ENCODE results near the gene RHOXF1. TPM values are rescaled to one million over a fixed set of nuclear protein-coding genes. Genes with fewer than 3 reads are reported as not detected.
A peak's percentile ranks its signal among the peaks of the same experiment; 100 is the strongest.
"Not testable (repeated sequence)": the region's sequence is repeated elsewhere in the genome, so short reads cannot be mapped to it uniquely, and the experiment has no call there.

The RHOXF1 gene
- total RNA-seq, 1 experiment from 2014 or later, result not detected

DNA sequence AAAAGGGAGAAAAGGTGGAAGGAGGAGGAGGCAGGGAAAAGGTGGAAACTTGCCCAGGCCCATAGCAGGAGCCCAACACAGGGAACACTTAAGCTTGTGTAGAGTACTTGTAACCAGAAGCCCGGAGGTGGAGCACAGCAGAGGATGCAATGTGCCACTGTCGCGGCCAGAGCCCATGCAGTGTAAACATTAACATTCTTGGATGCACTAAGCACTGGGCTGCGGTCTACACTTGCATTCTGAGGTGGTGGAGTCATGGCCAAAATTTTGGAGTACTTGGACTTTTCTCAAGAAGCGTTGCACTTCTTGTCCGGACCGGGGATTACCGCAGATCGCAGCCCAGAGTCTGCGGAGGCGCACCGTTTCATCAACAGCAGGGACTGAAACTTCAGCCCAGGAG lies 4.5 kb upstream of the RHOXF1 start:
- Histone ChIP-seq H3K27me3 (peaks cover 11% of the 10 kb centered on the region), H3K4me3 (no peak overlapping the region), H3K36me3 (no peaks in the 10 kb centered on the region), H3K4me1 (no peaks in the 10 kb centered on the region), H3K27ac (no peak overlapping the region), H3K9me3 (replicated peaks) (no peaks in the 10 kb centered on the region)
- DNase-seq, result no peak

DNA sequence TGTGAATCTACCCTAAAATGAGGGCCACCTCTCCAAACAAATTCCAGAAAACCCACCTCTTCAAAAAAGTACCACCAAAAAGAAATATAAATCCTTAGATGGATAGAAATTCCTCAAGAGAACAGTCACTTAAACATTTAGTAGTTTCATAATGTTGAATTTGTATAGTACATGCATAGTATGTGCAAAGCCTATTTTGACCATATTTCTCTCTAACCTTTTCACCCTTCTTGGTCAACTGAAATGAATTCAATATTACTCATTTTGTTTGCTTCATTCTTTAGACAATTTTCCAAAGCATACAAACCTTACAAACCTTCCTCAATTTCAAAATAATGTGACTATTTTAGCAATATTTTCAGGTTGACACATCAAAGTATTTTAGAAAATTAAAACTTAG lies 4.1 kb downstream of the RHOXF1 start:
- no peak for DNase-seq
- no peaks in the 10 kb centered on the region for H3K4me1 ChIP-seq
- no peaks in the 10 kb centered on the region for H3K9me3 ChIP-seq (replicated peaks)
- no peak overlapping the region for H3K4me3 ChIP-seq
- H3K36me3 ChIP-seq, result no peaks in the 10 kb centered on the region
- H3K27ac ChIP-seq, result no peak overlapping the region
- no peaks in the 10 kb centered on the region; the same call in 1 of the 2 replicates for H3K27me3 ChIP-seq

DNA sequence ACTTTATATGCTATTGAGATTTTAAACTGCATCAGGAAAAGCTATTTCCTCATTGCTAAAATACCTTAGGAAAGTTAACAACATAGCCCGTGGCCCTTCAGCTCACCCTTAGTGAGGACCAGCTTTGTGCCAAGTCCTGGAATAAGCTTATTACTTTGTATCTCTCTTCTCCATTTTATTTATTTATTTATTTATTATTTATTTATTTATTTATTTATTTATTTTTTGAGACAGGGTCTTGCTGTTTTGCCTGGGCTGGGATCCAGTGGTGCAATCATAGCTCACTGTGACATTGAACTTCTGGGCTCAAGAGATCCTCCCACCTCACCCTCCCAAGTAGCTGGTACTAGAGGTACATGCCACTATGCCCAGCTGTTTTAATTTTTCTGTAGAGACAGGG lies 6.3 kb downstream of the RHOXF1 start:
- Histone ChIP-seq H3K4me3 (no peak overlapping the region), H3K36me3 (no peaks in the 10 kb centered on the region), H3K27me3 (no peaks in the 10 kb centered on the region; the same call in 1 of the 2 replicates), H3K9me3 (replicated peaks) (no peaks in the 10 kb centered on the region; the same call in 1 of the 2 replicates), H3K4me1 (no peaks in the 10 kb centered on the region), H3K27ac (no peak overlapping the region)
- DNase-seq, result no peak

GRCh38 chrX:120104707-120105106 lies 11.0 kb downstream of the RHOXF1 start:
- H3K9me3 ChIP-seq (replicated peaks); H3K27me3 ChIP-seq; H3K36me3 ChIP-seq; H3K4me3 ChIP-seq; H3K4me1 ChIP-seq; DNase-seq; H3K27ac ChIP-seq: not testable (repeated sequence)

- not testable (repeated sequence) for DNase-seq; H3K9me3 ChIP-seq (replicated peaks); H3K27ac ChIP-seq; H3K4me3 ChIP-seq; H3K27me3 ChIP-seq; H3K36me3 ChIP-seq; H3K4me1 ChIP-seq
Measured at GRCh38 chrX:120101057-120101456, 14.7 kb downstream of the RHOXF1 start.

GRCh38 chrX:120090208-120090607 lies 25.5 kb downstream of the RHOXF1 start:
- H3K9me3 ChIP-seq (replicated peaks), result no peaks in the 10 kb centered on the region; the same call in 1 of the 2 replicates
- H3K4me1 ChIP-seq, result no peaks in the 10 kb centered on the region
- no peak overlapping the region for H3K4me3 ChIP-seq
- H3K27ac ChIP-seq, result no peak overlapping the region
- peaks cover 24% of the 10 kb centered on the region for H3K27me3 ChIP-seq
- no peak for DNase-seq
- H3K36me3 ChIP-seq, result no peaks in the 10 kb centered on the region

DNA sequence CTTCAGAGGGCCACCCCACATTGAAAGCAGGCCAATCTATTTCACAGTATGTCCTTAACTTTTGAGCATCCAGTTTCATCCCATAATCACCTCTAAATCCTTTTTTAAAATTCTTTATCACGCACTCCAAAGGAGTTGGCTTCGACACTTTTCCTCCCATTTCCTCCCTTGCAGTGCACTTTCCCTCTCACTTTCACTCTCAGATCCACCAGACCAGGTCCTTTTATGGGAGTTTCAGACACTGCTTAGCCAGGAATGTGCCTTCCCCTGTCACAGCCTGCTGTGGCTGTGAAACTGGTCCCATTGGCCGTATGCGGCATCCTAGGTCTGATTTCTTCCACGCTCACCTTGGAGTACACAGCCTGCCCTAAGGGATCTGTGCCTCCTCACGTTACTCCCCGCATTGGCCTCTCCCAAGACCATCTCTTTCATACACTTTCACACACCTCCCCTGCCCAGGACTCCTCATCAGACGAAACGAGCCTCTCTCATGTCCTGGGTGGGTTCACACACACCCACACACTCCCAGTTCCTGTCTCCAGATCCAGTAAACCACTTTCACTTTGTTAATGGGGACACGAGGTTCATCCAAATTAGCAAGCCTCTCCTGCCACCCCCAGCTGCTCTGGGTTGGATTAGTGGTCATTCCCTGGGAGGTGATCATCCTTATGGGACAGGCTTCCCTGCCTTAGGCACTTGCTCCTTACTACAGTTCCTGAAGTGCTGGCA lies 28.3 kb downstream of the RHOXF1 start:
- H3K4me1 ChIP-seq, result no peaks in the 10 kb centered on the region
- DNase-seq, result peak in 1 of 2 experiments; percentile 14
- peaks cover 15% of the 10 kb centered on the region for H3K27me3 ChIP-seq
- H3K9me3 ChIP-seq (replicated peaks), result no peaks in the 10 kb centered on the region
- no peak overlapping the region for H3K4me3 ChIP-seq
- no peaks in the 10 kb centered on the region for H3K36me3 ChIP-seq
- H3K27ac ChIP-seq, result no peak overlapping the region

DNA sequence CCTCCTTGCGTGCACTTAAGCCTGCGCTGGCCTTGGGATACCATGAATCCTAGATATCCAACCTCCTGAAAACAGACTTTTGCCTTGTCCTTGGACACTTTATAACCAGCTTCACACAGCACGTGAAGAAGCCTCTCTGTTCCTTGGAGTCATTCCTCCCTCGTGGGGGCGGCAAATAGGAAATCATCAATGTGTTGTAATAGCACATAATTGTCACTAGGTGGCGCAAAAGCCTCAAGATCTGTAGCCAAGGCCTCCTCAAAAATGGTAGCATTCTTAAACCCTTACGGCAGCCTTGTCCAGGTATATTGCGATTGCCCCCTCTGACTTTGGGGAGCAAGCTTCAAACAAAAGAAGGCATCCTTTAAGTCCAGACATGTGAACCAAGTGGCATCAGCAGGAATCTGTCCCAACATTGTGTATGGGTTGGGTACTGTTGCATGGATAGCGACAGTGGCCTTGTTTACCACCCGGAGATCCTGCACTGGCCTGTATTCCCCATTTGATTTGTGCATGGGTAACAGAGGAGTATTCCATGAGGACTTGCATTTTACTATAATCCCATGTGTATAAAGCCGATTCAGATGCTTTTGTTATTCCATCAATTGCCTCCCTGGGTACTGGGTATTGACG lies 30.0 kb downstream of the RHOXF1 start:
- DNase-seq; H3K4me3 ChIP-seq; H3K27ac ChIP-seq; H3K9me3 ChIP-seq (replicated peaks); H3K36me3 ChIP-seq; H3K4me1 ChIP-seq: not testable (repeated sequence)
- peaks cover 12% of the 10 kb centered on the region for H3K27me3 ChIP-seq

DNA sequence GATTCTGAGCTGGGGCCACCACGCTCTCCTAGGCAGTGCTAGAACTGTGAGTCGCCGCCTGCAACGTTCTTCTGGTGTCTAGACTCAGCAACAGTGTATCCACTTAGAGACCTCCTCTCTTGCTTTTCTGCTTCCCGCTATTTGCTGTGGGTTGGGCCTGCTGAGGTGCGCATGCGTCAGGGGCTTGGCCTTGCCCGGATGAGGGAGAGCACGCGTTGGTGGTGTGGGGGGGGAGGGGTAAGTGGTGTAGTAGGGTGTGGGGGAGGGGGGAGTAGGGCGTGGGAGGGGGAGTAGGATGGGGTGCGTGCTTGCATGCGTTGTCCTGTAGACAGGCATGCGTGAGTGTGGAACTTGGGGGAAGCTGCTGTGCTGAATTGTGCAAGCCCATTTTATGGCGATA lies 38.1 kb downstream of the RHOXF1 start, which contains the start of gene RHOXF2B:
RHOXF2B (minus strand) TSS at position 101 of the 400 bp plus-strand sequence. CDS start 138 bp downstream, outside the sequence.
- H3K4me1 ChIP-seq; DNase-seq; H3K27me3 ChIP-seq; H3K4me3 ChIP-seq; H3K9me3 ChIP-seq (replicated peaks); H3K27ac ChIP-seq; H3K36me3 ChIP-seq: not testable (repeated sequence)

DNA sequence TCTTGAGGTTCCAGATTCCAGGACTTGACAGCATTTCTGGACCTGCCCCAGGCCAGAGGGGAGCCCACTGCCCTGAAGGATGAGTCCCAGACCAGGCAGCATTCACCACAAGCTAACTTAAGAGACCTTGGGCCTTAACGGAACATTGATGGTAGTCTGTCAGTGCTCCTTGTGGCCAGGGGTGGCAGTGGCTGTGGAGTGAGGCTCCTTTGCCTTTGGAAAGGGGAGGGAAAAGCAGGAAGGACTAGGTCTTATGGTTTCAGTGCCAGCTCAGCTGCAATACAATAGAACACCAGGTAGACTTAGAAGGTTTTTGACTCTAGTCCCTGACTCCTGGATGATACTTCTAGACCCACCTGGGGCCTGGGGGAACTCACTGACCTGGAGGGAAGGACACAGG lies 49.5 kb downstream of the RHOXF1 start:
- not testable (repeated sequence) for DNase-seq

More for the DNA sequence above, 49.5 kb downstream of the RHOXF1 start:
- H3K4me3 ChIP-seq; H3K27me3 ChIP-seq; H3K4me1 ChIP-seq; H3K36me3 ChIP-seq; H3K27ac ChIP-seq; H3K9me3 ChIP-seq (replicated peaks): not testable (repeated sequence)

Other genes with a start within 250 kb of the RHOXF1 start
- gene RNF113A, start 244.2 kb downstream of the RHOXF1 start, total RNA-seq (2014; rRNA removed; shearing (Covaris generic)), result 48.5 and 51.9 TPM in 2 replicates
- gene NDUFA1, start 244.1 kb downstream of the RHOXF1 start, total RNA-seq (2014; rRNA removed; shearing (Covaris generic)), result 278 and 293 TPM in 2 replicates
- not detected in 2 replicates for gene AKAP14, start 220.0 kb downstream of the RHOXF1 start, total RNA-seq (2014; rRNA removed; shearing (Covaris generic))
- gene NKAP, start 172.2 kb downstream of the RHOXF1 start, total RNA-seq (2014; rRNA removed; shearing (Covaris generic)), result 14.2 and 15.3 TPM in 2 replicates
- gene RHOXF2B, start 38.2 kb downstream of the RHOXF1 start, total RNA-seq (2014; rRNA removed; shearing (Covaris generic)), result not detected in 2 replicates
- not detected in 2 replicates for gene RHOXF2, start 42.7 kb upstream of the RHOXF1 start, total RNA-seq (2014; rRNA removed; shearing (Covaris generic))
- 63.9 and 70.5 TPM in 2 replicates for gene ZBTB33, start 134.9 kb upstream of the RHOXF1 start, total RNA-seq (2014; rRNA removed; shearing (Covaris generic))
- 0.06 TPM in 1 of 2 replicates, not detected in the other for gene TMEM255A, start 195.5 kb upstream of the RHOXF1 start, total RNA-seq (2014; rRNA removed; shearing (Covaris generic))
- not detected in 2 replicates for gene ATP1B4, start 246.2 kb upstream of the RHOXF1 start, total RNA-seq (2014; rRNA removed; shearing (Covaris generic))

All from SJCRH30 (cell line).